Measurements from ENCODE around the gene CASP7. TPM values are rescaled to one million over a fixed set of nuclear protein-coding genes. Genes with fewer than 3 reads are reported as not detected.

The CASP7 gene
- total RNA-seq, 1 donor from 2014 or later = 13.8 TPM

- no peak for DNase-seq (ENCODE audit: extremely low spot score in 2 of 2)
- intact Hi-C loops (cut with DNase I) = no loop called here
- H3K4me3 ChIP-seq = no peak overlapping the region
Observed at GRCh38 chr10:113665352-113665751, 14.4 kb upstream of the CASP7 start.

GRCh38 chr10:113665806-113666354 is 13.8 kb upstream of the CASP7 start:
- intact Hi-C loops (cut with DNase I) = no loop called here
- H3K27me3 ChIP-seq = no peaks in the 10 kb centered on the region
- H3K9me3 ChIP-seq = no peaks in the 10 kb centered on the region
- no peak for TF ChIP-seq CTCF (IDR thresholded peaks at IDR 0.05)
- TF ChIP-seq POLR2AphosphoS5 (IDR thresholded peaks at IDR 0.05; ENCODE audit: insufficient read depth in 1 of 2, low read depth in 1 of 2) = no peak
- TF ChIP-seq POLR2A (IDR thresholded peaks at IDR 0.05) = no peak
- H3K4me1 ChIP-seq = no peaks in the 10 kb centered on the region
- no peak overlapping the region for H3K4me3 ChIP-seq
- no peak overlapping the region for H3K27ac ChIP-seq
- no peak for DNase-seq (ENCODE audit: extremely low spot score in 2 of 2)
- no peaks in the 10 kb centered on the region for H3K36me3 ChIP-seq

More at GRCh38 chr10:113665352-113665751, 14.4 kb upstream of the CASP7 start:
- Histone ChIP-seq H3K4me1 (no peaks in the 10 kb centered on the region), H3K9me3 (no peaks in the 10 kb centered on the region), H3K27me3 (no peaks in the 10 kb centered on the region), H3K36me3 (no peaks in the 10 kb centered on the region), H3K27ac (no peak overlapping the region)
- TF ChIP-seq POLR2A (IDR thresholded peaks at IDR 0.05) = no peak
- TF ChIP-seq POLR2AphosphoS5 (IDR thresholded peaks at IDR 0.05; ENCODE audit: insufficient read depth in 1 of 2, low read depth in 1 of 2) = no peak
- TF ChIP-seq CTCF (IDR thresholded peaks at IDR 0.05) = no peak

GRCh38 chr10:113666682-113667252 is 12.9 kb upstream of the CASP7 start:
- Histone ChIP-seq H3K27me3 (no peaks in the 10 kb centered on the region), H3K4me3 (no peak overlapping the region), H3K9me3 (no peaks in the 10 kb centered on the region), H3K27ac (no peak overlapping the region), H3K36me3 (no peaks in the 10 kb centered on the region), H3K4me1 (no peaks in the 10 kb centered on the region)
- no peak for TF ChIP-seq CTCF (IDR thresholded peaks at IDR 0.05)
- no peak for TF ChIP-seq POLR2A (IDR thresholded peaks at IDR 0.05)
- no peak for DNase-seq (ENCODE audit: extremely low spot score in 2 of 2)
- intact Hi-C loops (cut with DNase I) = no loop called here

- Histone ChIP-seq H3K27ac (peak overlapping the region; percentile 99), H3K9me3 (no peaks in the 10 kb centered on the region), H3K4me1 (peaks cover 21% of the 10 kb centered on the region), H3K4me3 (peak overlapping the region; percentile 82), H3K27me3 (no peaks in the 10 kb centered on the region), H3K36me3 (no peaks in the 10 kb centered on the region)
- TF ChIP-seq POLR2AphosphoS5 (IDR thresholded peaks at IDR 0.05; ENCODE audit: insufficient read depth in 1 of 2, low read depth in 1 of 2) (peak in 1 of 2 donors; percentile 25), POLR2A (IDR thresholded peaks at IDR 0.05) (peak in 1 of 2 donors; percentile 27), CTCF (IDR thresholded peaks at IDR 0.05) (no peak)
- DNase-seq (ENCODE audit: extremely low spot score in 2 of 2) = no peak
- intact Hi-C loops (cut with DNase I) = no loop called here
Observed at GRCh38 chr10:113680190-113681111, 739 bp downstream of the CASP7 start.
